Measurements from ENCODE around the gene MICAL2.

MICAL2 gene

GRCh38 chr11:12229450-12230229, 119.2 kb downstream of the MICAL2 start:
- DNase-seq (ENCODE audit: low read depth in 2 of 2), result no peak

- DNase-seq (ENCODE audit: low read depth in 2 of 2), result no peak
Observed at GRCh38 chr11:12232160-12232559, 121.8 kb downstream of the MICAL2 start.

- no peak for DNase-seq (ENCODE audit: low read depth in 2 of 2)
Observed at GRCh38 chr11:12232817-12233601, 122.6 kb downstream of the MICAL2 start.

DNA sequence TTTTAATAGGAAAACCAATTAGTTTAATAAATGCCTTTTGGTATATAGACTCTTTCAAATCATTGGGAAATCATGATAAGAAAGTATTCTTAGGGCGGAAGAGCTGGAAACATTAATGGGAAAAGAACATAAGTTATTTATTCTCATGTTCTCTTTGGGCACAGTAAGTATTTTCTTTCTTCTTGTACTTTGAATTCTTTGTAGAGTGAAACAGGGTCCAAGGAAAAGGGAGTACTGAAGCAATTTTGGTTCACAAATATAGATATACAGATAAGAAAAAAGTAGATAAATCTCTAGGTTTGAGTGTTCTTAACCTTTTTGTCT, 123.2 kb downstream of the MICAL2 start:
- DNase-seq (ENCODE audit: low read depth in 2 of 2), result no peak

GRCh38 chr11:12234221-12234620, 123.8 kb downstream of the MICAL2 start:
- no peak for DNase-seq (ENCODE audit: low read depth in 2 of 2)

DNA sequence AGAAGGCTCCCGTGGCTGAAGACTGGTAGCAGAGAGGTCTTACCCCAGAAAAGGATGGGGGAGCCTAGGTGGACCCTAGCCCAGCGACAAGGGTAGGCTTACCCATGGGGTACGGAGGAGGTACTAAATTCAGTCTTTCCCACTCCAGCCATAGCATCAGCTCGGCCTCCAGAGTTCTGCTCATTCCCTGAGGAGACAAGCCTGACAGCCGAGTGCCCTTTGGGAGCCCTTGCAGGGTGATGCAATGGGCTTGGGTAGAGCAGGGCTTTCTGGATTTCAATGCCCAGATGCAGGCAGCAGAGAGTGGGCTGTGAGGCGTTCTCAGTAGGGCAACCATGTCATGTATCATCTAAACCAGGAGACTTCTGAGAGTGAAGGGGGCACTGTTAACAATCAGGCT, 124.7 kb downstream of the MICAL2 start:
- DNase-seq (ENCODE audit: low read depth in 2 of 2), result no peak

DNA sequence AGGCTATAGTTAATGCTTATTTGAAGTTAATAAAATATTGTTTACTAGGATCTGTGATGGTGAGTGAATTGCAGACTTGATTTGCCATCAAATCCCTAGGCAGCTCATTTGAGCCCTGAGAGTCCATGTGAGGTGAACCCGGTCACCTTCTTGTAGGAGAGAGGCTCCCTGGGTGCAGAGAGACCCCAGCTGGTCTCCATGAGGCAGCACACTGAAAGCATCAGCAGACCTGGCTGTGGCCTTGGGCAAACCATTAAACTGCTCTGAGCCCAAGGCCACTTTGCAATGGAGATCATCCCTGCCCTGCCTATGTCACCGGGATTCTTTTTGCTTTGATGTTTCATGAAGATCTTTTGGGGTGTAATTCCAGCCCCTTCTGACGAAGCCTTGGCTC, 125.2 kb downstream of the MICAL2 start:
- DNase-seq (ENCODE audit: low read depth in 2 of 2), result no peak

GRCh38 chr11:12235947-12236743, 125.8 kb downstream of the MICAL2 start:
- peak in 1 of 2 donors; percentile 20 for DNase-seq (ENCODE audit: low read depth in 2 of 2)

GRCh38 chr11:12236744-12237101, 126.3 kb downstream of the MICAL2 start:
- DNase-seq (ENCODE audit: low read depth in 2 of 2), result no peak

DNA sequence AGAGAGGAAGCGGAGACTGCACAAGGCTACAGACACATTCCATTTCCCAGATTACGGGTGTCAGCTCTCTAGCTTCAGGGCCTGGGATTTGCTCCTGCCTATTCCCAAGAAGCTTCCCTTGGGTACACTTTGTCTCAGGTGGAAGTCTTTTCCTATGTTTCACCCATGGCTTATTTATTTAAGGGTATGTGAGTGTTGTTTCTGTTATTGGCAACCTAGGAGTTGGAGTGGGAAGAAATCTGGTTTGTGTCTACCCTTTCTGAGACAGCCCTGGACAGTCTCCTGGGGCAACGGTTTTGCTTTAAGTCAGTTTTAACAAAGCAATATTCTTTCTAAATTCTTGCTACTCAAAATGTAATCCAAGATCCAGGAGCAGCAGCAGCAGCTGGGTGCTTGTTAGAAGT, 127.0 kb downstream of the MICAL2 start:
- no peak for DNase-seq (ENCODE audit: low read depth in 2 of 2)

- no peak for DNase-seq (ENCODE audit: low read depth in 2 of 2)
Observed at GRCh38 chr11:12238420-12238819, 128.0 kb downstream of the MICAL2 start.

GRCh38 chr11:12239396-12239795, 129.0 kb downstream of the MICAL2 start:
- DNase-seq (ENCODE audit: low read depth in 2 of 2), result no peak

- DNase-seq (ENCODE audit: low read depth in 2 of 2), result no peak
Observed at GRCh38 chr11:12239804-12240371, 129.5 kb downstream of the MICAL2 start.

DNA sequence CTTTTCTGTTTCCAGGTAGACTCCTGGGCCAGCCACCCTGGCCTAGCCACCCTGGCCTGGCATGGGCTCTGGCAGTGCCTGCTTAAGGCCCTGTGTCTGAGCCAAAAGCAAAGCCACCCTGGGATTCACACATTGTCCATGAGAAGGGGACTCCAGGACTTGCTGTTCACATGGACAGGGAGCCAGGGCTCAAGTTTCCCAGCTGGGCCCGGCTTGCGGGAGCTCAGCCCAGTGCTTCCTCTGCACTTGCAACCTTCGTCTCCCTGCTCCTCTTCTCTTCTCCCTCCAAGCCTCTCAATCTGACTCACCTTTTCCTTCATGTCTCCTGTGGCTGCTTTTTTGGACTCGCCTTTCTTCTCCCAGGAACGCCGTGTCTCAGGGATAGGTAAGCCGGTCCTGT, 130.3 kb downstream of the MICAL2 start:
- DNase-seq (ENCODE audit: low read depth in 2 of 2), result no peak

DNA sequence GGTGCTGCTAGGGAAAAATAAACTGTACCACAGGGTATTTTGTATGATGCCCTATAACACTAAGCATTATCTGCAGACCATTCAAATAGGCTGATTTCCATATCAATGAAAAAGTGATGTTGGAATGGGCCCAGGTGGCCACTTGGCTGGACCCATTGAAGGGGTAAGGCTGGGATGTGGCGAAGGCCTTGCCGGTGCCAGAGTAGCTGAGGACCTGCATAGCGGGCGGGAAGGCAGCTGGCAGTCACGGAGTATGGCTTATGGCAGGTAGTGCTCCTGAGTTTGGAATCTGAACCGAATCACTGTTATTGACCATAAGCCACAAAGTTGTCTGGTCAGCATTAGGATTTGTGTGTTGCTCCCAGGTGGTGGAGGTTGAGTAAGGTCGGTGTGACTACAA, 131.0 kb downstream of the MICAL2 start:
- DNase-seq (ENCODE audit: low read depth in 2 of 2), result no peak

DNA sequence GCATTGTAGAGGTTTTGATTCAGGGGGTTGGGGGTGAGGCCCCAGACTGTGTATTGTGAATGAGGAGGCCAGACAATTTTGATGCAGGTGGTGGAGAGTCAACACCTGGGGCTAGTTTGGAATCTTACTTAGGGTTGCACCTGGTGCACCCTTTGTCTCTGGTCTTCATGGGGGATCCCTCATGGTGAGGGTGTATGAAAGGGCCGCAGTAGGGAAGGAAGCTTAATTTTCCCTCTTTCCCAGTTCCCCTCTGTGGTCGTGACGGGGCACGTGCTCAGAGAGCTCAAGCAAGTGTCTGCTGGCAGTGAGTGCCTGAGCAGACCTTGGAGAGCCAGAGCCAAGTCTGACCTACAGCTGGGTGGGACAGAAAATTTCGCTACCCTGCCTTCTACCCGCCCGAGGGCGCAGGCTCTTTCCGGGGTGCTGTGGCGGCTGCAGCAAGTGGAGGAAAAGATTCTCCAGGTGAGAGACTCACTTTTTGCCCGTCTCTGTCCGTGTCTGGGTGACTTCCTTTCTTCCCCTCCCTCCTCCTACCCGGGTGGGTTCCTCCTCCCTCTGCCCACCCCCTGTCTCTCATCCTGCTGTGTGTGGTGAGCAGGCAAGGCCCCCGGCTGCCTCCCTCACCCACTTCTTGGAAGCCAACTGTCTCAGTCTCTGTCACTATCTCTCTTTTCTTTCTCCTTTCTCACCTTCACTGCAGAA, 131.7 kb downstream of the MICAL2 start:
- no peak for DNase-seq (ENCODE audit: low read depth in 2 of 2)

GRCh38 chr11:12242966-12243365, 132.6 kb downstream of the MICAL2 start:
- no peak for DNase-seq (ENCODE audit: low read depth in 2 of 2)

- DNase-seq (ENCODE audit: low read depth in 2 of 2), result no peak
Observed at GRCh38 chr11:12243486-12243885, 133.1 kb downstream of the MICAL2 start.

DNA sequence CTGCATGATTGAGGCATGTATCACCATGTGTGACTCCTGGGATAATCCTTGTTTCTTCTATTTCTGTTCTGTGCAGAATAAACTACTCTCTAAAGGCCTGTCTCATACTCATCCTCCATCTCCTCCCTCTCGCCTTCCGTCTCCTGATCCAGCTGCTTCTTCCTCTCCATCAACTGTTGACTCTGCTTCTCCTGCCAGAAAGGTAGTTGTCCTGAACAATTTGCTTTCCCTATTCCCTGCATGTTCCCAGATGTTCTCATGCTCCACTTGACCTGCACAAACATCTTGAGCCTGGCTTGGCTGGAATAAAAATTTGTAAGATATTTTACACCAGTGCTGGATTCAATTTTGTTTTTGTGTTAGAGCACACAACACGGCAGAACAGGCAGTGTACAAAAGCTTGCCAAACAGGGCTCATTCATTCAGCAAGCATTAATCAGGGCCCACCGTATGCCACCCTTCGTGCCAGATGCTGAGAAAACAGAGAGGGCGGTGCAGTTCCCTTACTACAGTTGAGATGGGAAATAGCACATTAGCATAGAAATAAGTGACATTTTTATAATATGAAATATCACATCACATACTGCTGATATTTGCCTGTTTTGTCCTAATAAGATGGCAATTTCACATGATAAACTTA, 133.6 kb downstream of the MICAL2 start:
- no peak for DNase-seq (ENCODE audit: low read depth in 2 of 2)

- DNase-seq (ENCODE audit: low read depth in 2 of 2), result no peak
Observed at GRCh38 chr11:12245091-12245490, 134.7 kb downstream of the MICAL2 start.

GRCh38 chr11:12245549-12246016, 135.2 kb downstream of the MICAL2 start:
- no peak for DNase-seq (ENCODE audit: low read depth in 2 of 2)
